HepG2 (cell line): ENCODE data around the gene TNFSF9. TPM values are rescaled to one million over a fixed set of nuclear protein-coding genes. Genes with fewer than 3 reads are reported as not detected.

Experiments used
- FOSL2 ChIP-seq: sonication (generic); formaldehyde crosslinking; IDR thresholded peaks from 2 replicates; pipeline ENCODE4 v1.4.0; 2020; ENCODE audit warnings: missing genetic modification reagents
- FOXM1 ChIP-seq: sonication (generic); formaldehyde crosslinking; IDR thresholded peaks from 2 replicates; pipeline ENCODE4 v1.5.0; 2020; ENCODE audit warnings: missing genetic modification reagents
- GMEB1 ChIP-seq: sonication (generic); formaldehyde crosslinking; IDR thresholded peaks from 2 replicates; pipeline ENCODE4 v1.5.1; 2020; ENCODE audit warnings: missing genetic modification reagents, mild to moderate bottlenecking, borderline replicate concordance
- IRF9 ChIP-seq: sonication (generic); formaldehyde crosslinking; IDR thresholded peaks from 2 replicates; pipeline ENCODE4 v1.8.0; 2022; ENCODE audit warnings: missing genetic modification reagents, mild to moderate bottlenecking, borderline replicate concordance
- NONO ChIP-seq, 2 experiments: fragments of 450-650 bp in 1 of 2; sonication (generic) in 1 of 2; formaldehyde crosslinking in 1 of 2; IDR thresholded peaks in 1 of 2; conservative IDR thresholded peaks in 1 of 2; 2 replicates each; pipeline versions ENCODE4 v1.6.1 to v1.8.0; 2017 to 2022; ENCODE audit warnings: mild to moderate bottlenecking in 1 of 2, missing genetic modification reagents in 1 of 2, moderate library complexity in 1 of 2
- NRL ChIP-seq: sonication (generic); formaldehyde crosslinking; IDR thresholded peaks from 2 replicates; pipeline ENCODE4 v1.5.0; 2020; ENCODE audit warnings: missing genetic modification reagents, mild to moderate bottlenecking, moderate library complexity, borderline replicate concordance
- SALL1 ChIP-seq: sonication (generic); formaldehyde crosslinking; IDR thresholded peaks from 2 replicates; pipeline ENCODE4 v1.8.0; 2022; ENCODE audit warnings: mild to moderate bottlenecking, missing genetic modification reagents
- ZMYM3 ChIP-seq: sonication (generic); formaldehyde crosslinking; IDR thresholded peaks from 2 replicates; pipeline ENCODE4 v1.5.1; 2020; ENCODE audit warnings: mild to moderate bottlenecking, missing genetic modification reagents
- ZNF205 ChIP-seq: IDR thresholded peaks from 2 replicates; pipeline ENCODE4 v1.6.1; 2018; ENCODE audit warnings: missing biosample characterization, missing genetic modification reagents
- ZNF234 ChIP-seq: sonication (generic); formaldehyde crosslinking; conservative IDR thresholded peaks from 2 replicates; pipeline ENCODE4 v1.5.1; 2020; ENCODE audit warnings: mild to moderate bottlenecking, missing genetic modification reagents
- ZNF562 ChIP-seq: sonication (generic); formaldehyde crosslinking; IDR thresholded peaks from 2 replicates; pipeline ENCODE4 v1.8.0; 2022; ENCODE audit warnings: missing genetic modification reagents, borderline replicate concordance
- ZNF574 ChIP-seq: sonication (generic); formaldehyde crosslinking; IDR thresholded peaks from 2 replicates; pipeline ENCODE4 v1.4.0; 2020; ENCODE audit warnings: missing genetic modification reagents
- ZNF576 ChIP-seq: sonication (generic); formaldehyde crosslinking; IDR thresholded peaks from 2 replicates; pipeline ENCODE4 v1.4.0; 2020; ENCODE audit warnings: mild to moderate bottlenecking, missing genetic modification reagents
- ZNF704 ChIP-seq: sonication (generic); formaldehyde crosslinking; IDR thresholded peaks from 2 replicates; pipeline ENCODE4 v1.8.1; 2023; ENCODE audit warnings: mild to moderate bottlenecking, inconsistent platforms, moderate library complexity, missing genetic modification reagents, borderline replicate concordance
- polyA plus RNA-seq, 8 experiments: library from polyadenylated mRNA; depleted of rRNA in 3 of 8; stranded (reverse) in 7 of 8; unstranded in 1 of 8; fragments of >200 nt; fragmentation: Illumina TruSeq in 4 of 8; extraction: Trizol in 4 of 8; gene quantifications; 2 replicates each; pipeline versions ENCODE4 v1.2.1 to v1.2.3, GENCODE V29; 2011 to 2016; ENCODE audit warnings: low read depth in 4 of 8, missing spikeins in 1 of 8, mixed read lengths in 1 of 8; ENCODE audit not compliant: insufficient read depth in 1 of 8
- total RNA-seq, 5 experiments: library from RNA; depleted of rRNA; stranded (reverse); fragments of >200 nt; fragmentation: Illumina TruSeq; extraction: Trizol; gene quantifications; 2 replicates each; pipeline ENCODE4 v1.2.3, GENCODE V29; 2016; ENCODE audit warnings: low read depth in 1 of 5
- TF ChIP-seq, protein P1 (sequence below): sonication (generic); formaldehyde crosslinking; IDR thresholded peaks from 2 replicates; pipeline ENCODE4 v1.5.0; 2020; ENCODE audit warnings: mild to moderate bottlenecking, missing genetic modification reagents, moderate library complexity
- TF ChIP-seq, protein P2 (sequence below): sonication (generic); formaldehyde crosslinking; IDR thresholded peaks from 2 replicates; pipeline ENCODE4 v1.4.0; 2020; ENCODE audit warnings: mild to moderate bottlenecking, missing genetic modification reagents

Gene TNFSF9
- total and polyA plus RNA-seq, 2 of the 13 experiments (the other 11 are each of a cell fraction or from before 2014, with no cell fraction given), result 1.0 to 1.8 TPM

GRCh38 chr19:6516659-6517291 lies 14.1 kb upstream of the TNFSF9 start (continued):
- TF ChIP-seq, protein P1, sequence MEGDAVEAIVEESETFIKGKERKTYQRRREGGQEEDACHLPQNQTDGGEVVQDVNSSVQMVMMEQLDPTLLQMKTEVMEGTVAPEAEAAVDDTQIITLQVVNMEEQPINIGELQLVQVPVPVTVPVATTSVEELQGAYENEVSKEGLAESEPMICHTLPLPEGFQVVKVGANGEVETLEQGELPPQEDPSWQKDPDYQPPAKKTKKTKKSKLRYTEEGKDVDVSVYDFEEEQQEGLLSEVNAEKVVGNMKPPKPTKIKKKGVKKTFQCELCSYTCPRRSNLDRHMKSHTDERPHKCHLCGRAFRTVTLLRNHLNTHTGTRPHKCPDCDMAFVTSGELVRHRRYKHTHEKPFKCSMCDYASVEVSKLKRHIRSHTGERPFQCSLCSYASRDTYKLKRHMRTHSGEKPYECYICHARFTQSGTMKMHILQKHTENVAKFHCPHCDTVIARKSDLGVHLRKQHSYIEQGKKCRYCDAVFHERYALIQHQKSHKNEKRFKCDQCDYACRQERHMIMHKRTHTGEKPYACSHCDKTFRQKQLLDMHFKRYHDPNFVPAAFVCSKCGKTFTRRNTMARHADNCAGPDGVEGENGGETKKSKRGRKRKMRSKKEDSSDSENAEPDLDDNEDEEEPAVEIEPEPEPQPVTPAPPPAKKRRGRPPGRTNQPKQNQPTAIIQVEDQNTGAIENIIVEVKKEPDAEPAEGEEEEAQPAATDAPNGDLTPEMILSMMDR, result peak; percentile 98
- TF ChIP-seq ZNF234 (CRISPR knock-in tag), result no peak
- peak; percentile 47; the same call in 1 of the 2 replicates for TF ChIP-seq NRL
- peak; percentile 63 for TF ChIP-seq ZMYM3 (CRISPR knock-in tag)
- TF ChIP-seq GMEB1 (CRISPR knock-in tag), result peak; percentile 9; the same call in 1 of the 2 replicates
- no peak for TF ChIP-seq FOXM1 (CRISPR knock-in tag)
- TF ChIP-seq ZNF574 (CRISPR knock-in tag), result peak; percentile 44; the same call in 1 of the 2 replicates
- peak; percentile 76 for TF ChIP-seq SALL1 (CRISPR knock-in tag)
- TF ChIP-seq, protein P2, sequence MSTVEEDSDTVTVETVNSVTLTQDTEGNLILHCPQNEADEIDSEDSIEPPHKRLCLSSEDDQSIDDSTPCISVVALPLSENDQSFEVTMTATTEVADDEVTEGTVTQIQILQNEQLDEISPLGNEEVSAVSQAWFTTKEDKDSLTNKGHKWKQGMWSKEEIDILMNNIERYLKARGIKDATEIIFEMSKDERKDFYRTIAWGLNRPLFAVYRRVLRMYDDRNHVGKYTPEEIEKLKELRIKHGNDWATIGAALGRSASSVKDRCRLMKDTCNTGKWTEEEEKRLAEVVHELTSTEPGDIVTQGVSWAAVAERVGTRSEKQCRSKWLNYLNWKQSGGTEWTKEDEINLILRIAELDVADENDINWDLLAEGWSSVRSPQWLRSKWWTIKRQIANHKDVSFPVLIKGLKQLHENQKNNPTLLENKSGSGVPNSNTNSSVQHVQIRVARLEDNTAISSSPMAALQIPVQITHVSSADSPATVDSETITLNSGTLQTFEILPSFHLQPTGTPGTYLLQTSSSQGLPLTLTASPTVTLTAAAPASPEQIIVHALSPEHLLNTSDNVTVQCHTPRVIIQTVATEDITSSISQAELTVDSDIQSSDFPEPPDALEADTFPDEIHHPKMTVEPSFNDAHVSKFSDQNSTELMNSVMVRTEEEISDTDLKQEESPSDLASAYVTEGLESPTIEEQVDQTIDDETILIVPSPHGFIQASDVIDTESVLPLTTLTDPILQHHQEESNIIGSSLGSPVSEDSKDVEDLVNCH (CRISPR knock-in tag), result no peak
- no peak for TF ChIP-seq NONO (IDR thresholded peaks at IDR 0.05)
- TF ChIP-seq NONO (CRISPR knock-in tag; conservative IDR thresholded peaks at IDR 0.05), result peak; percentile 38; the same call in 1 of the 2 replicates
- TF ChIP-seq ZNF205, result no peak
- 0 out of 2 replicates have a peak, but pooled peaks have one; percentile 43 for TF ChIP-seq ZNF704
- TF ChIP-seq FOSL2, result peak; percentile 37; the same call in 1 of the 2 replicates
- no peak for TF ChIP-seq ZNF576
- no peak for TF ChIP-seq IRF9 (CRISPR knock-in tag)
- TF ChIP-seq ZNF562, result no peak
